Stomach (tissue), 9 donors: ENCODE measurements around the gene OMP. TPM values are rescaled to one million over a fixed set of nuclear protein-coding genes. Genes with fewer than 3 reads are reported as not detected.

Experiments
- DNase-seq, 2 donors: peaks; one replicate each; pipeline versions ENCODE4 v3.0.0 to v3.0.0-alpha.2; 2013 to 2019
- H3K27ac ChIP-seq, 5 donors: fragments of 200-600 bp in 4 of 5; sonication (generic) in 4 of 5; one replicate each; pipeline ENCODE4 v1.5.1; 2013 to 2019; ENCODE audit warnings: mild to moderate bottlenecking in 1 of 5, moderate library complexity in 1 of 5
- H3K27me3 ChIP-seq, 3 donors: fragments of 200-600 bp; sonication (generic); one replicate each; pipeline ENCODE4 v1.5.1; 2017 to 2019; ENCODE audit warnings: mixed run types in 1 of 3
- H3K36me3 ChIP-seq, 4 donors: fragments of 200-600 bp; sonication (generic); 1 replicate in 3 of 4; 2 replicates in 1 of 4; pipeline ENCODE4 v1.5.1; 2016 to 2019
- H3K4me1 ChIP-seq, 4 donors: fragments of 200-600 bp; sonication (generic); one replicate each; pipeline ENCODE4 v1.5.1; 2016 to 2019
- H3K4me3 ChIP-seq, 4 donors: fragments of 200-600 bp; sonication (generic) in 3 of 4; one replicate each; pipeline ENCODE4 v1.5.1; 2016 to 2019; ENCODE audit warnings: mild to moderate bottlenecking in 1 of 4
- H3K9me3 ChIP-seq, 4 donors: fragments of 200-600 bp; sonication (generic); one replicate each; pipeline ENCODE4 v1.5.1; 2016 to 2019
- CTCF ChIP-seq, 7 experiments: fragments of 450-650 bp in 4 of 7; fragments of 200-600 bp in 3 of 7; sonication (generic) in 3 of 7; IDR thresholded peaks; one replicate each; pipeline ENCODE4 v1.5.1; 2016 to 2019; ENCODE audit warnings: antibody characterized with exemption in 7 of 7, control low read depth in 2 of 7, mild to moderate bottlenecking in 1 of 7
- EP300 ChIP-seq: sonication (generic); formaldehyde crosslinking; IDR thresholded peaks from one replicate; pipeline ENCODE4 v1.6.1; 2017; ENCODE audit warnings: antibody characterized with exemption
- POLR2A ChIP-seq, 4 donors: fragments of 450-650 bp; IDR thresholded peaks; one replicate each; pipeline ENCODE4 v1.6.1; 2016; ENCODE audit warnings: antibody characterized with exemption in 4 of 4, control low read depth in 2 of 4, mild to moderate bottlenecking in 1 of 4, moderate library complexity in 1 of 4
- POLR2AphosphoS5 ChIP-seq, 3 donors: sonication (generic); formaldehyde crosslinking; IDR thresholded peaks; one replicate each; pipeline ENCODE4 v1.6.1; 2016; ENCODE audit warnings: antibody characterized with exemption in 3 of 3
- WGBS, 5 donors: extraction: QIAGEN DNeasy Blood & Tissue Kit in 3 of 5; methylation state at CpG; one replicate each; pipeline versions ENCODE4 v1.1.5 to v1.1.7; 2013 to 2018; 5-methylcytosine and 5-hydroxymethylcytosine counted together
- intact Hi-C: fragments of 100-400 bp; cut with DNase I; formaldehyde crosslinking; loops from one replicate; pipeline ENCODE4 v1.15.1; 2023; ENCODE audit warnings: low total_unique reads
- polyA plus RNA-seq, 3 donors: library from polyadenylated mRNA; stranded (reverse); fragments of 200-250 nt; gene quantifications; one replicate each; pipeline ENCODE4 v1.2.3, GENCODE V29; 2013
- total RNA-seq, 5 donors: library from RNA; depleted of rRNA; stranded (reverse); fragments of >200 nt; gene quantifications; one replicate each; pipeline versions ENCODE4 v1.1.0 to v1.2.3, GENCODE V29; 2014 to 2016
- donor health status: healthy with polysubstance abuse.
- donor health status: Bipolar disorder and iron deficiency.
- donor health status: healthy.

The OMP gene
- total and polyA plus RNA-seq, 8 donors, result 1.1 to 63.7 (median 16.4) TPM; not detected in 3

- Histone ChIP-seq H3K4me1 (peaks cover 49 to 90% (median 73%) of the 10 kb centered on the region in 4 donors), H3K27ac (peak overlapping the region; percentile 77 to 86 (median 82)), H3K4me3 (no peak overlapping the region), H3K9me3 (no peaks in the 10 kb centered on the region), H3K36me3 (peaks cover 7 to 18% (median 16%) of the 10 kb centered on the region in 4 donors), H3K27me3 (no peaks in the 10 kb centered on the region)
- no peak for TF ChIP-seq POLR2A (IDR thresholded peaks at IDR 0.05)
- no peak for TF ChIP-seq CTCF (IDR thresholded peaks at IDR 0.05)
- no peak for TF ChIP-seq POLR2AphosphoS5 (IDR thresholded peaks at IDR 0.05)
- TF ChIP-seq EP300, result no peak
- intact Hi-C loops, result no loop called here
- WGBS, 5 donors, result 69 to 90% (median 86%) methylated on average over 3 to 9 of the region's 9 CpGs
- DNase-seq, result no peak
These were observed 14.9 kb upstream of the OMP start for GRCh38 chr11:77087723-77088225.

- H3K36me3 ChIP-seq, result peaks cover 7 to 18% (median 18%) of the 10 kb centered on the region in 4 donors
- DNase-seq, result peak; percentile 66 to 91
- H3K4me1 ChIP-seq, result peaks cover 43 to 90% (median 67%) of the 10 kb centered on the region in 4 donors
- WGBS, 5 donors, result 46 to 62% (median 49%) methylated on average over 10 to 11 of the region's 11 CpGs
- no peaks in the 10 kb centered on the region for H3K9me3 ChIP-seq
- H3K27me3 ChIP-seq, result no peaks in the 10 kb centered on the region
- H3K4me3 ChIP-seq, result no peak overlapping the region
- H3K27ac ChIP-seq, result peak overlapping the region; percentile 77 to 86 (median 82)
- intact Hi-C loops, result no loop called here
- TF ChIP-seq POLR2AphosphoS5 (IDR thresholded peaks at IDR 0.05) (peak in 2 of 3 donors; percentile 19 to 52), CTCF (IDR thresholded peaks at IDR 0.05) (no peak)
These were observed 14.2 kb upstream of the OMP start for GRCh38 chr11:77088236-77089003.

- Histone ChIP-seq H3K4me1 (peaks cover 41 to 90% (median 64%) of the 10 kb centered on the region in 4 donors), H3K36me3 (peaks cover 7 to 25% (median 24%) of the 10 kb centered on the region in 4 donors), H3K27me3 (no peaks in the 10 kb centered on the region), H3K9me3 (no peaks in the 10 kb centered on the region), H3K27ac (peak overlapping the region; percentile 77 to 86 (median 82)), H3K4me3 (no peak overlapping the region)
- DNase-seq, result no peak
- intact Hi-C loops, result no loop called here
- WGBS, 5 donors, result 46 to 57% (median 53%) methylated on average over 3 of the region's 3 CpGs
- TF ChIP-seq EP300 (no peak), CTCF (IDR thresholded peaks at IDR 0.05) (no peak), POLR2AphosphoS5 (IDR thresholded peaks at IDR 0.05) (no peak), POLR2A (IDR thresholded peaks at IDR 0.05) (no peak)
These were observed 13.6 kb upstream of the OMP start for GRCh38 chr11:77089004-77089545.

- 66 to 84% (median 72%) methylated on average over 3 to 4 of the region's 4 CpGs for WGBS, 5 donors
- Histone ChIP-seq H3K4me3 (no peak overlapping the region), H3K36me3 (peaks cover 6 to 32% (median 28%) of the 10 kb centered on the region in 4 donors), H3K27ac (peak overlapping the region in 2 of 5 donors; percentile 86), H3K4me1 (peaks cover 41 to 90% (median 65%) of the 10 kb centered on the region in 4 donors), H3K9me3 (no peaks in the 10 kb centered on the region), H3K27me3 (no peaks in the 10 kb centered on the region)
- DNase-seq, result no peak
- TF ChIP-seq POLR2AphosphoS5 (IDR thresholded peaks at IDR 0.05) (no peak), CTCF (IDR thresholded peaks at IDR 0.05) (no peak), EP300 (no peak), POLR2A (IDR thresholded peaks at IDR 0.05) (no peak)
- intact Hi-C loops, result loop anchor here (5.0 kb wide), 1 partner anchor 43 kb away; no protein-coding TSS in a partner anchor
These were observed 12.6 kb upstream of the OMP start for GRCh38 chr11:77090046-77090372.
